ENCODE measurements around the gene NUAK2.

NUAK2 gene

DNA sequence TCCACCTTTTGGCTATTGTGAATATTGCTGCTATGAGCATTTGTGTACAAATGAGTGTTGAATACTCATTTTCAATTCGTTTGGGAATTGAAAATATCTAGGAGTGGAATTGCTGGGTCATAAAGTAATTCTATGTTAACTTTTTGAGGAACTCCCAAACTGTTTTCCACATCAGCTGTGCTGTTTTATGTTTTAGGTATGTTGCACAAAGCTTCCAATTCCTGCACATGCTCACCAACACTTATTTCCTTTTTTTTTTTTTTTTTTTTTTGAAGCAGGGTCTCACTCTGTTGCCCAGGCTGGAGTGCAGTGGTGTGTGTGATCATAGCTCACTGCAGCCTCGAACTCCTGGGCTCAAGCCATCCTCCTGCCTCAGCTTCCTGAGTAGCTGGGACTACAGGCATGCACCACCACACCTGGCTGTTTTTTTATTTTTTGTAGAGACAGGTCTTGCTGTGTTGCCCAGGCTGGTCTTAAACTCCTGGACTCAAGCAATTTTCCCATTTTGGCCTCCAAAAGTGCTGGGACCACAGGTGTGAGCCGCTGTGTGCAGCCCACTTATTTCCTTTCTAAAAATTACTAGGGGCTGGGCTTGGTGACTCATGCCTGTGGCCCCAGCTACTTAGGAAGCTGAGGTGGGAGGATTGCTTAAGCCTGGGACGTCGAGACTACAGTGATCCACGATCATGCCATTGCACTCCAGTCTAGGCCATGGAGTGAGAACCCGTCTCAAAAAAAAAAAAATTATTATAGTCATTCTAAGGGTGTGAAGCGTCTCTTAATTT, 60.4 kb downstream of the NUAK2 start:
- H3K27ac ChIP-seq = no peak overlapping the region
- in situ Hi-C loops (cut with HindIII; ENCODE audit: low pct_ligation_motif_present, low sequenced_read_pairs) = no loop called here
- DNase-seq = peak; percentile 58
- TF ChIP-seq CTCF (IDR thresholded peaks at IDR 0.05; ENCODE audit: low read depth, low read length, missing control alignments) = no peak
- no peaks in the 10 kb centered on the region for H3K27me3 ChIP-seq (replicated peaks)
- H3K4me3 ChIP-seq (ENCODE audit: low read depth, low read length) = no peak overlapping the region
- H3K36me3 ChIP-seq (replicated peaks) = no peaks in the 10 kb centered on the region

DNA sequence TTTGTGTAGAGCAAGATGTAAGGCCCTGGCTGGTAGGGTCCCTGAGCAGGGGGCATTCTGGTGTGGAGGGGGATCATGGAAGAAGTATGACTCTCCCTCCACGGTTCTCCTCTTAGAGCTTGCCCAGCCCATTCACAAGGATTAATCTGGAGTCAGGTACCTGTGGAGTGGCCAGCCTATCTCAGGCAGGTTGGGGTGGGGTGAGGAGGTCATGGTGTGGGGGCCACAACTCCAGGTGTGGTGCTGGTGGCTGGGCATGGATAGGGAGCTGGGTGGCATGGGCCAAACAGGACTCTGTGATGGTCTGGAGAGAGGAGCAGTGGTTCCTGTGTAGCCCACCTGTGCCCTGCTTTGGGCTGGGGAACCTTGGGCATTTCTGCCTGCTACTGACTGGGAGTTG, 61.5 kb downstream of the NUAK2 start:
- no peaks in the 10 kb centered on the region for H3K27me3 ChIP-seq (replicated peaks)
- H3K27ac ChIP-seq = no peak overlapping the region
- no peaks in the 10 kb centered on the region for H3K36me3 ChIP-seq (replicated peaks)
- no peak for DNase-seq
- in situ Hi-C loops (cut with HindIII; ENCODE audit: low pct_ligation_motif_present, low sequenced_read_pairs) = no loop called here
- no peak overlapping the region for H3K4me3 ChIP-seq (ENCODE audit: low read depth, low read length)
- no peak for TF ChIP-seq CTCF (IDR thresholded peaks at IDR 0.05; ENCODE audit: low read depth, low read length, missing control alignments)

GRCh38 chr1:205259324-205259832, 62.2 kb downstream of the NUAK2 start:
- Histone ChIP-seq H3K36me3 (replicated peaks) (no peaks in the 10 kb centered on the region), H3K27ac (peak overlapping the region; percentile 60), H3K4me3 (ENCODE audit: low read depth, low read length) (no peak overlapping the region), H3K27me3 (replicated peaks) (no peaks in the 10 kb centered on the region)
- no peak for TF ChIP-seq CTCF (IDR thresholded peaks at IDR 0.05; ENCODE audit: low read depth, low read length, missing control alignments)
- DNase-seq = no peak
- in situ Hi-C loops (cut with HindIII; ENCODE audit: low pct_ligation_motif_present, low sequenced_read_pairs) = no loop called here

GRCh38 chr1:205258719-205259118, 62.8 kb downstream of the NUAK2 start:
- no peak for TF ChIP-seq CTCF (IDR thresholded peaks at IDR 0.05; ENCODE audit: low read depth, low read length, missing control alignments)
- H3K27ac ChIP-seq = peak overlapping the region; percentile 60
- H3K36me3 ChIP-seq (replicated peaks) = no peaks in the 10 kb centered on the region
- H3K4me3 ChIP-seq (ENCODE audit: low read depth, low read length) = no peak overlapping the region
- DNase-seq = peak; percentile 79
- no peaks in the 10 kb centered on the region for H3K27me3 ChIP-seq (replicated peaks)
- in situ Hi-C loops (cut with HindIII; ENCODE audit: low pct_ligation_motif_present, low sequenced_read_pairs) = no loop called here

- Histone ChIP-seq H3K4me3 (ENCODE audit: low read depth, low read length) (no peak overlapping the region), H3K36me3 (replicated peaks) (no peaks in the 10 kb centered on the region), H3K27me3 (replicated peaks) (no peaks in the 10 kb centered on the region), H3K27ac (peak overlapping the region; percentile 60)
- TF ChIP-seq CTCF (IDR thresholded peaks at IDR 0.05; ENCODE audit: low read depth, low read length, missing control alignments) = no peak
- no peak for DNase-seq
- in situ Hi-C loops (cut with HindIII; ENCODE audit: low pct_ligation_motif_present, low sequenced_read_pairs) = no loop called here
These were observed 63.3 kb downstream of the NUAK2 start for GRCh38 chr1:205258261-205258691.

Data from brain microvascular endothelial cell (primary cell).